GM12872 (cell line): ENCODE results near the gene TIMMDC1.
A peak's percentile ranks its signal among the peaks of the same experiment; 100 is the strongest.

Experiments
- CTCF ChIP-seq: IDR thresholded peaks from 3 replicates; pipeline ENCODE4 v1.5.1; 2011; ENCODE audit warnings: low read depth, mild to moderate bottlenecking, low read length, moderate library complexity; ENCODE audit not compliant: insufficient read depth

The TIMMDC1 gene

GRCh38 chr3:119557877-119558269 lies 59.5 kb downstream of the TIMMDC1 start:
- no peak for TF ChIP-seq CTCF

GRCh38 chr3:119558626-119559317 lies 60.4 kb downstream of the TIMMDC1 start:
- no peak for TF ChIP-seq CTCF

GRCh38 chr3:119559441-119559963 lies 61.2 kb downstream of the TIMMDC1 start, which contains the start of gene CD80:
TSS of gene CD80 (minus strand) at chr3:119559614. CDS start at chr3:119557728, 1,886 bp downstream.
- peak; percentile 74 for TF ChIP-seq CTCF

- TF ChIP-seq CTCF: no peak
Measured at GRCh38 chr3:119560160-119560559, 61.8 kb downstream of the TIMMDC1 start.

- no peak for TF ChIP-seq CTCF
Measured at GRCh38 chr3:119562307-119562961, 64.1 kb downstream of the TIMMDC1 start.

- no peak for TF ChIP-seq CTCF
Measured at GRCh38 chr3:119569156-119569555, 70.8 kb downstream of the TIMMDC1 start.

GRCh38 chr3:119570229-119570628 lies 71.9 kb downstream of the TIMMDC1 start:
- no peak for TF ChIP-seq CTCF
